BE2C (cell line): ENCODE data around the gene CTXN2. TPM values are rescaled to one million over a fixed set of nuclear protein-coding genes. Genes with fewer than 3 reads are reported as not detected.
A peak's percentile ranks its signal among the peaks of the same experiment; 100 is the strongest.

Experiments
- DNase-seq: peaks from one replicate; pipeline ENCODE4 v3.0.0-alpha.2; 2020
- H3K27me3 ChIP-seq: fragments of 250-450 bp; sonication (Bioruptor Pico); 2 replicates; pipeline ENCODE4 v1.5.1; 2020; ENCODE audit warnings: mild to moderate bottlenecking
- H3K36me3 ChIP-seq: fragments of 250-450 bp; sonication (Bioruptor Pico); 2 replicates; pipeline ENCODE4 v1.5.1; 2020; ENCODE audit warnings: mild to moderate bottlenecking
- H3K4me1 ChIP-seq: fragments of 250-450 bp; sonication (Bioruptor Pico); 2 replicates; pipeline ENCODE4 v1.5.1; 2020
- H3K4me3 ChIP-seq: 2 replicates; pipeline ENCODE4 v1.5.1; 2011; ENCODE audit warnings: low read depth, low read length
- H3K9me3 ChIP-seq: fragments of 250-450 bp; sonication (Bioruptor Pico); 2 replicates; pipeline ENCODE4 v1.5.1; 2020
- CTCF ChIP-seq: IDR thresholded peaks from 2 replicates; pipeline ENCODE4 v1.5.1; 2012; ENCODE audit warnings: mild to moderate bottlenecking, low read depth, low read length
- polyA plus RNA-seq: library from polyadenylated mRNA; unstranded; fragments of >200 nt; gene quantifications from one replicate; pipeline ENCODE4 v1.2.1, GENCODE V29; 2012; ENCODE audit warnings: low read depth, missing spikeins; ENCODE audit not compliant: insufficient read length, insufficient read depth

Gene CTXN2
- not detected for polyA plus RNA-seq

- DNase-seq: peak; percentile 30
- Histone ChIP-seq H3K9me3 (no peaks in the 10 kb centered on the region), H3K4me3 (peak within 1 kb of the TSS; percentile 78), H3K27me3 (no peaks in the 10 kb centered on the region), H3K4me1 (no peaks in the 10 kb centered on the region), H3K36me3 (no peaks in the 10 kb centered on the region)
- TF ChIP-seq CTCF: no peak
Measured at GRCh38 chr15:48191574-48192225, at the start of gene CTXN2. Gene CTXN2, plus strand, starts transcription at chr15:48191665. Its CDS starts 9,636 bp downstream, at chr15:48201301.

GRCh38 chr15:48143856-48144255, 47.6 kb upstream of the CTXN2 start:
- no peak overlapping the region for H3K4me3 ChIP-seq
- TF ChIP-seq CTCF: no peak
- DNase-seq: no peak

GRCh38 chr15:48144889-48145288, 46.6 kb upstream of the CTXN2 start:
- no peak for TF ChIP-seq CTCF
- no peaks in the 10 kb centered on the region for H3K27me3 ChIP-seq
- peaks cover 9% of the 10 kb centered on the region for H3K36me3 ChIP-seq
- H3K4me3 ChIP-seq: no peak overlapping the region
- H3K4me1 ChIP-seq: peaks cover 4% of the 10 kb centered on the region; the same call in 1 of the 2 replicates
- DNase-seq: no peak
- H3K9me3 ChIP-seq: no peaks in the 10 kb centered on the region

More at GRCh38 chr15:48143856-48144255, 47.6 kb upstream of the CTXN2 start:
- Histone ChIP-seq H3K36me3 (peaks cover 5% of the 10 kb centered on the region), H3K27me3 (no peaks in the 10 kb centered on the region), H3K9me3 (no peaks in the 10 kb centered on the region), H3K4me1 (peaks cover 4% of the 10 kb centered on the region; the same call in 1 of the 2 replicates)

GRCh38 chr15:48145923-48146322, 45.5 kb upstream of the CTXN2 start:
- no peak for TF ChIP-seq CTCF
- H3K36me3 ChIP-seq: peaks cover 13% of the 10 kb centered on the region
- H3K9me3 ChIP-seq: no peaks in the 10 kb centered on the region
- no peak for DNase-seq
- H3K4me3 ChIP-seq: no peak overlapping the region
- peaks cover 4% of the 10 kb centered on the region; the same call in 1 of the 2 replicates for H3K4me1 ChIP-seq
- no peaks in the 10 kb centered on the region for H3K27me3 ChIP-seq

- Histone ChIP-seq H3K36me3 (peaks cover 24% of the 10 kb centered on the region), H3K9me3 (no peaks in the 10 kb centered on the region), H3K4me3 (no peak overlapping the region), H3K4me1 (peaks cover 4% of the 10 kb centered on the region; the same call in 1 of the 2 replicates), H3K27me3 (no peaks in the 10 kb centered on the region)
- DNase-seq: no peak
- no peak for TF ChIP-seq CTCF
Measured at GRCh38 chr15:48147358-48147757, 44.1 kb upstream of the CTXN2 start.

GRCh38 chr15:48149858-48150257, 41.6 kb upstream of the CTXN2 start:
- no peak for TF ChIP-seq CTCF
- DNase-seq: no peak
- H3K4me1 ChIP-seq: no peaks in the 10 kb centered on the region
- no peak overlapping the region for H3K4me3 ChIP-seq
- H3K36me3 ChIP-seq: peaks cover 38% of the 10 kb centered on the region
- no peaks in the 10 kb centered on the region for H3K27me3 ChIP-seq
- H3K9me3 ChIP-seq: no peaks in the 10 kb centered on the region
